Medulla oblongata (tissue), 1 donor: ENCODE data around the gene RSPO1.
"Not testable (repeated sequence)": the region's sequence is repeated elsewhere in the genome, so short reads cannot be mapped to it uniquely, and the experiment has no call there.

Source experiments
- DNase-seq: peaks from one replicate; pipeline ENCODE4 v3.0.0-alpha.2; 2015; ENCODE audit errors: extremely low spot score

Gene RSPO1, protein sequence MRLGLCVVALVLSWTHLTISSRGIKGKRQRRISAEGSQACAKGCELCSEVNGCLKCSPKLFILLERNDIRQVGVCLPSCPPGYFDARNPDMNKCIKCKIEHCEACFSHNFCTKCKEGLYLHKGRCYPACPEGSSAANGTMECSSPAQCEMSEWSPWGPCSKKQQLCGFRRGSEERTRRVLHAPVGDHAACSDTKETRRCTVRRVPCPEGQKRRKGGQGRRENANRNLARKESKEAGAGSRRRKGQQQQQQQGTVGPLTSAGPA

DNA sequence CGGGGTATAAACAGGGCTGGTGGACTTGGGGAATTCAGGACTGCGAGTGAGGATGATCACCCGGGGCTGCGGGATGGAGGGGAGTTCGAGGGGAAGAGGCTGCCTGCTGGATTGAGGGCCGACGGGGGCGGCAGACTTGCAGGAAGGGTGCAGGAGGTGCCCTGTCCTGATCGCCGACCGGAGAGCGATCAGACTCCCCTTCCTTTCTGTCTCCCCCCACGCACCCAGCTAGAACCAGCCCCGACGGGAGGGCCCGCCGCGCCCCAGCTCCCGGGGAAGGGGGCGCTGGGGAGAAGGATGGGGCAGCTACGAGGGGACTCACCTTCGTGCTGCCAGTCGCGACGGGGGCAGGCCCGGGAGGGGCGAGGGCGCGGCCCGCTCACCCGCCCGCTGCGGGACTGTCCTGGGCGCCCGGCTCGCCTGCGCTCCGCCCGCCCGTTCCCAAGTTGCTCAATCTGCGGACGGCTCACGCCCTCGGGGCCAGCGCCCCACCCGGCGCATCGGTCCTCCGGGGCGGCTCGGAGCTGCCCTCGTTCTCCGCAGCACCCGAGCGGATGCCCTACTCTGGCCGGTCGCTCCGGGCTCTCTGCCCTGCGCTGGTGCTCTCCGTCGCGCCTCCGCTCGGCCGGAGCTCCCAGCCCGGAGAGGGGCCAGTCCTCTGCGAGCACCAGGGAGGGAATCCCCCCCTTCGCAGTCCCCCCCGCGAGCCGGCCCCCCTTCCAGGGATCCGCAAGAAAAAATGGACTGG lies at the start of gene RSPO1:
Gene RSPO1, minus strand, starts transcription at position 649 of the 748 bp plus-strand sequence. CDS start 5,231 bp downstream, outside the sequence.
- no peak for DNase-seq

DNA sequence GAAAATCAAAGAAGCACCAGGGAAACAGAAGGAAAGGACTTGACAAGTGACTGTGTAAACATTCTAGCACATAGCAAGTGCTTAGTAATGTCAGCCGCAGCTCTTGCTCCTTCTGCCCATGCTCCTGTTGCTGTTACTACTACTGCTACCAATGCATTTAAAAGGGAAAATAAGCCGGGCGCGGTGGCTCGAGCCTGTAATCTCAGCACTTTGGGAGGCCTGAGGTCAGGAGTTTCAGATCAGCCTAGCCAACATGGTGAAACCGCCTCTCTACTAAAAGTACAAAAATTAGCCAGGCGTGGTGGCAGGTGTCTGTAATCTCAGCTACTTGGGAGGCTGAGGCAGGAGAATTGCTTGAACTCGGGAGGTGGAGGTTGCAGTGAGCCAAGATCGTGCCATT lies 49.5 kb upstream of the RSPO1 start:
- not testable (repeated sequence) for DNase-seq

DNA sequence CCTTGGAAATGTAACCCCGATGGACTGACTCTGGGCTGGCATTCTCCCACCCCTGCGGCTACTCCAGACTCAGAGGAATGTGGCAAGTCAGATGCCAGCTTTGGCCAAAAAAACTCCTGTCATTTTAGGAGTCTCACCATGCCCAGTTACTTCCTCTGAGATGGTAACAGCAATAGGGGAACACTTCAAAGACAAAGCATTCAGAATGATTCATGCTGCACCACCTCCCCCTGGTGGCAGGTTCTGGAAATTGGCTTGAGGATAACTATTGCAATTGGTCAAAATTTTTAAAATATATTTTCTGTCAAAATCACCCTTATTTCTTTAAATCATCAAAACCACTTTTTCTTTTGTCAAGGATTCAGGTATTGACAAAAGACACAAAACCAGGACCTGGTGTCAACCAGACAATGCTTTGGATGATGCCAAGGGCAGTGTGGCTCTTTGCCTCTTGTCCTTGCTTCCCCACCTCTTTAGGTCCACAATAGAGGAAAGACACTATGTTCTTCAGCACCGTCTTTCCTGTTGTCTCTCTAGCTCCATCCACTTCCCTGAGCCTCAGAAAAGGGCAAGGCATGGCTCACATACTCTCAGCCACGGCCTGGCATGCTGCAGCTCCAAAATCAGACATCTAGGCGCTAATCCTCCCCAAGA lies 47.8 kb upstream of the RSPO1 start:
- DNase-seq = peak; percentile 90

DNA sequence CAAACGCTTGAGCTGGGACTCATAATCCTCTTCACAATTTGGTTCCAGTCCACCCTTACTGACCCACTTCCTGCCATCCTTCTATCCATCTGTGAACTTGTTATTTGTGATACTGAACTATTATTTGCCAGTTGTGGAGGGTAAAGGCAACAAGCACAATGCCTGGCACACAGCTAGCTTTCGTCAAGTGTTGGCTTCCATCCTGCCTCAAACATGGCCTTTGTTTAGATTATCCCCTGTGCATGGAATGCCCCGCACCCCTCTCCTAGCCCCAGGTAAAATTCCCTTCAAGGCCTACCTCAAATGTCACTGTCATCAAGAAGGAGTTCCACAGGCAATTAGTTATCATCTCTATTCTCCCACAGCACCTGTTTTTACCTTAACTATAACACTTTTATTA lies 46.2 kb upstream of the RSPO1 start:
- no peak for DNase-seq

DNA sequence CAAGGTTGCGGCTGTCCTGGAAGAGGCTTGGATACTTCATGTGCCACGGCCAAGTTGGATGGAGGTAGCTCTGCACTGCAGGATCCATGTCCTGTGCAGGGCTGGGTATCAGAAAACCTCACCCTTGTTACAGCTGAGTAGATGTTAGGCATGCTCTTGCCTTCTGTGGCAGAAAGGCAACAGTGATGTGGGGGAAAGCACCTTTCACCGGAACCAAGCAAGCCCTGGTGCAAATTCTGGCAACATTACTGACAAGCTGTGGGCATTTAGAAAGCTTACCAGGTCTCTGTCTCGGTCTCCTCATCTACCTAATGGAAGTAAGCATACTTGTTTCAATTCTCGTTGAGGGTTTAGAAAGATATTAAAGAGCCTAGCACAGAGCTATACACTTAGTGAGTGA lies 43.1 kb upstream of the RSPO1 start:
- DNase-seq = no peak

DNA sequence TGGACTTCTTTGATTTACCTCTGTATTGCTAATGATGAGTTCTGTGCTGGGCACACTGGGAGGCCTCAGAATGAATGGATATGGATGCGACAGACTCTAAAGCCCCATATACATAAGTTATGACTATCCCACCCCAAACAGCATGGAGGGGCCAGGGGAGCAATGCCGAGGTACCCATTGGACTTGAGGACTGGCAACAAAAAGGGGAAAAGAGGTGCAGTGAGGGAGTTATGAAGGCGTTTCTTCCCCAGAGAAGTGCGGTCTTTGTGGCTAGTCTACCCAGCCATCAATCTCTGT lies 42.4 kb upstream of the RSPO1 start:
- DNase-seq = no peak

DNA sequence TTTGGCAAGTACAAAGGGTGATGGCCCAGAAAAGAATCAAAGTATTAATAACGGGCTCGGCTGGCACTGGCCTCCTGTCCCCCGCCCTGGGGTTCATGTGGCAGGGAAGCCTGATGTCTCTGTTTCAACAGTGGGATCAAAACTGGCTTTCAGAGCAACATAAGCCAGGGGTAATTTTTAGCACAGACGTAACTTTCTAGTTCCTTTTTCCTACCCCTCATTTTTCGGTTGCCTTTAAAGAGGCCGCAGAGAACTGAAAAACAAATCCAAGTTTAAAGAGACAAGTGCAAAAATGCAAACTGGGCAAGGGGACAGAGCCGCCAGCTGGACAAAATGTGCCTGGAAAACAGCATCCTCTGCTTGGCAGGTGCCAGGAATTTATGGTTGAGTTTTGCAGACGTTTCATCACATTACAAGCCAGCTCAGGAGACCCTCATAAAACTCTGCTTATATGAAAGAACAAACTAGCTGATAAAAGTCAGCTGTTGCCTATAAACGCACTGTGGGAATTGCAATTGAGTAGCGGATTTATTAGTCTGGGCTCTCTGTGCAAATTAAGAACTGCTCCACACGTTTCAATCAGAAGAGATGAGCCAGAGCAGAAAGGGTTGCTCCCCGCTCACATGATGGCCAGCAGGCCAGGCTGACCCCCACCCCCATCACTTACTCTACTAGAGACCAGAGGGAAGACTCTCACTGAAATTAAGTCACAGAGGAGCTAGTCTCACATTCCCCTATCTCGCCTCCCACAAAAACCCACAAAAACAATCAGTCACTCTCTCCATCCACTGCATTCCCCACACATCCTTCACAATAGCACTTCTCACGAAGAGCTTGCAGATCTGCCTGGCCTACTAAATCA lies 41.8 kb upstream of the RSPO1 start:
- DNase-seq = peak; percentile 69

DNA sequence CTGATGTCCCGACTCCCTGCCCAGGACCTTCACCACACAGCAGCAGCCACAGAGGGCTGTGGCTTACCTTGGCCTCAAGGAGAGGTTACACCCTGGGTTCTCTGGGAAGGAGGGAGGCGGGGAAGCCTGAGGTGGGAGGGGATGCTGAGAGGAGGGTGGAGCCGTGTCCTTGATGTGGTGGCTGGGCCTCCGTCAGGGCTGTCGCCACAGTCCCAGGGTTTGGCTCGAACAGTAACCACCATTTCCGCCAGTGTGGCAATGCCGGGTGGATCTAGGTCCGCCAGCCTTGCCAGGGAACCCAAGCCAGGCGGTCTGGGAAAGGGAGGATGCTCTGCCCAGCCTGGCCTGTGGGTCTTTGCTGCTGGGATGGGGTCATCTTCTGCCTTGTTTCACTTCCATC lies 39.2 kb upstream of the RSPO1 start:
- no peak for DNase-seq

DNA sequence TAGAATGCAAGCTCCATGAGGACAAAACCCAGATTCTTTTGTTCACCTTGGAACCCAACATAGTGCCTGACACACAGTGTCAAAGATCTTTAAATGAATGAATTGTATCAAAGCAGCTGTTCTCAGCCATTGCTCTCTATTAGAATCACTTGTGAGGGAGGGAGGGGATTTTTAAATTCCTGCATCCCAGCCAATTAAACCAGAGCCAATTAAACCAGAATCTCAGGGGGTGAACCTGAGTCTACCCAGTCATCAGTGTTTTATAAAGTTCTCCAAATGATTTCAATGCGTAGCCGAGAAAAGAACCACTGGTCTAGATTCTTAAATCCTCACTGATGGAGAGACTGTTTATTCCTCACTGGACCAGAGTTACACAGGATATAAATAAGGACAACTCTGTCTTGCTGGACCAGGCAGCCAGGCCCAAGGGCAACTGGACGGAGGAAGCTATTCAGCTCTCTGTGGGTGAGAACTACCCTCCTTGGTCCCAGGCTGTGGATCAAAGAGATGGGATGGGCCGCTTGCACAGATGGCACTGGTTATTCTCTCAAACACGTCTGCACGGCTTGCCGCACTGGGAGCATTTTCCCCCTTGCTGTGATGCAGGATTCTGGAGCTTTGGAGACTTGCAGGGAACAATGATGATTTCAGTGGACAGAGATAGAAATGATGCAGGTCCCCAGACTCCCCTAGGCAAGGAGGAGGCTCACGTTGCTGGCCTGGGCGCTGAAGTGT lies 37.6 kb upstream of the RSPO1 start:
- DNase-seq = no peak

DNA sequence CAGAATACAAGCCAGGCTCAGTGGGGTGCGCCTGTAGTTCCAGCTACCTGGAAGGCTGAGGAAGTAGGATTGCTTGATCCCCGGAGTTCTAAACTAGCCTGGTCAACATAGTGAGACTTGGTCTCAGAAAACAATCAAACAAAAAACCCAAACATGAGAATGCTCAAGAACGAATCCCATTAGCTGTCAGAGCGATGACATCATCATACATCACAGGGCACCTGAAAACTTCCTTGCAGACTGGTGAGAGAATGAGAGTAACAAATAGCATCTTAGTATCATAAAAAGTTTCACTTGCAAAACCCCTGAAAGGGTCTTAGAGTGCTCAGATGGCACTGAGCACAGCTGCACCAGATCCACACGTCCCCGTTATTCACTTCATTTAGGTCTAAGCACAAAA lies 36.6 kb upstream of the RSPO1 start:
- no peak for DNase-seq

DNA sequence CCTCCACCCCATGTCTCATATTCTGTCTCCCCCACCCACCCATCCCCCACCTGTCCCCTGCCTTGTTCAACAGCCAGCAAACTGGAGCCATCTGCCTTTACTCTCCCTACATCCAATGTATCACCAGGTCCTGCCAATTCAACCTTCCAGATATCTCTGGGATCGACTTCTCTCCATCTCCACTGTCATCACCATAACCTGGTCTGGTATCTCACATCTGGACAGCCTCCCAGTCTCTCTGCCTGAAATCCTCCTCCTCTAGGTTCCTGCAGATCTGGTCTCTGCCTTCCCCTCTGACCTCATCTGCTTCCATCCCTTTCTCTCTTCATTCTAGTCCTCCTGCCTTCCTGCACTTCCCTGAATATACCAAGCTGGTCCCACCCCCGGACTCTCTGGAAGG lies 35.4 kb upstream of the RSPO1 start:
- DNase-seq = no peak

DNA sequence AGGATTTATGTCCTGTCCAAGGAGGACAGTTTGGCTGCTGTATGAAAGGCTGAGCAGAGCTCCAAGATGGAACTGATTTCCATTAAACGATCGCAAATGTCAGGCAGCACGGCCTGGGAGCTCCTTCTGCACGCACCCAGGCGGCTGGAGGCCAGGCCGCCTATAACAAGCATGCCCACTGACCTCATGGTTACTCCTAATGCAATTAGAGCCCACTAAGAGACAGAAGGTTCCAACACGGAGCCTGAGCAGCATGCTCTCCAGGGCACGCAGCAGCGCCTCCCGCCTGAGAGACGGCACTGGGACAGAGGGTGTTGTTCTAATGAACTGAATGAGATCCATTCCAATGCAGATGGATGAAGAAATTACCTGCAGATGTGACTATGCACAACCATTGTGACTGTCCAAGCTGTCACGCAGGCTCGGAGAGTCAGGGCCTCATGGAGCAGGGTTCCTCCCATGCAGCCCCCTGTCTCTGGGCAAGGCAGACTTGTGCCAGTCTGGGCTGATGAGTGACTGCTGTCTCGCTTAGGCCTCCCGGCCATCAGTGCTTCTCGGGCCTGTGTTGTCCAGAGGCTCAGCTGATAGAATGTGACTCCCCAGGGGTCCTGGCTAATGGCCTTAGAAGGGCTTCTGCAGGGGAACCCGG lies 32.5 kb upstream of the RSPO1 start:
- DNase-seq = no peak

DNA sequence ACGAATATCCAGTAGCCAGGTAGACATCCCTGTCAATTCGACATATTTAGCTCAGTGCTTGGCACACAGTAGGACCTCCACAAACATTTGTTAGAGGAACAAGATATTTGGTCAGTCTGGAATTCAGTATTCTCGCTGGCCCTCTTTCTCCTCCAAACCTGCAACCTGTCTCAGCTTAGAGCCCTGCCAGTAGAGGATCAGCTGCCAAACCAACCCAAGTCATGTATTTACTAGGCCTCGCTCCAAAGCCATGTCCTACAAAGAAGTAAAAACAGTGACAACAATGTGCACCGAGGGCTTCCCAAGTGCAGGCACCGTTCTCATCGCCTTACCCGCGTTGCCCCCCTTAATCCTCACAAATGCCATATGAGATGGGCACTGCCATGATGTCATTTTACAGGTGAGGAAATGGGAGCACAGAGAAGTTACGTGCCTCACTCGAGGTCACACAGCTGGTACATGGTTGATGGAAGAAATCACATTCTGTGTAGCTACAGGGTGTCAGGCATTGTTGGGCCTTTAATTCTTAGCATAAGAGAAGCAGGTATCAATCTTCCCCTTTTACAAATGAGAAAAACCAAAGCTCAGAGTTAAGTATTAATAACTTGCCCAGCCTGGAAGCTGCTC lies 31.7 kb upstream of the RSPO1 start:
- DNase-seq = no peak

DNA sequence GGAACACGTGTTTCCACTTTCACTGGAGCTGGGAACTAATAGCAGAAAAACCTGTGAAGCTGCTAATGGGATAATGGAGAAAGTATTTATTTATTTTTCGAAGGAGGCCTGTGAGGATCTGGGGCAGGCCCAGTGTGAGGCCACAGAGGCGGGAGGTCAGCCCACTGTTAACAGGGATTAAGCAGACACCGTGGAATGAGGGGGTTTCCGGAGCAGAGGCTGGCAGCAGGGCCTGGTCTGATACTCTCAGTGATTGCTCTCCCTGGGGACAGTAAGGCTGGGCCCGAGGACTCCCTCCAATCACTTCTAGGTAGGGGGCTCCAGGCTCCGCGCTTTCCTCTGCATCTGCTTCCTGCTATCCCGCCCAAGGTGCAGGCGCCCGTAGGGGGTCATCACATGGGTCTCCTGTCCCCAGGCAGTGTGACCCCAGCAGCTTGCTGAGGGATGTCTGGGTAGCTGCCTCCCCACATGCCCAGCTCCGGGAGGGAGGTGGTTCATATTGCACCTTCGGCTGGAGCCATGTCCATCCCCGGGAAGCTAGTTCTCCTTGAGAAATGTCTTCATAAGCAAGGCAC lies 28.8 kb upstream of the RSPO1 start:
- DNase-seq = no peak

DNA sequence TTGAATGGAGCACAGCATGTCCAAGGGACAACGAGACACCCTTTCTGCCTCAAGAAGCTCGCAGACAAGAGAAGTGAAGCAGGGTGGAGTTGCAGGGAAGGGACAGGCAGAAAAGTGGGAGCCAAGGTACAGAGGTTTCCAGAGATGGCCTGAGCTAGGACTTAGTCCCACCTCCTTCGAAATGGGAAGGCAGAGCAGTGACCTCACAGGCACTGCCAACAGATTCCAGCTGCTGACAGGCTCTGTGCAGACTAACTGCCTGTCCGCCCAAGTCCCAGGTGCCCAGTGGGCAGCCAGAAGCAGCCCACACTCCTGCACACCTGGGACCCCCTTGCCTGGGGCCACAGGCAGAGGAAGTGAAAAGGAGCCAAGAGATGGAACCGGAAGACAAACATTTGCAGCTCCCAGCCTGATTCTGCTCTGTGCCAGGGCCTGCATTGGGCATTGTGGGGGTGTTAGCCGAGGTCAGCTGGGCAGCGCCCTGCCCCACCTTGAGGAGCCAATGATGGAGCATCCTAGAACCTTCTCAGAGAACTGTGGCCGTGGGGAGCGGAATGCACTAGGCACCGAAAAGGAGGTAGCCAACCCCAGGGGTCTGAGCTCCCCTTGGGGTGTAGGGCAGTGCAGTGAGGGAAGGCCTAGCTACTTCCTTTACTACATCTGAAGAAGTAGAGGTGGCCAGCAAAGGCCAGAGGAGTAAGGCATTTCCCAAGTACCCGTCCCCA lies 27.5 kb upstream of the RSPO1 start:
- no peak for DNase-seq

DNA sequence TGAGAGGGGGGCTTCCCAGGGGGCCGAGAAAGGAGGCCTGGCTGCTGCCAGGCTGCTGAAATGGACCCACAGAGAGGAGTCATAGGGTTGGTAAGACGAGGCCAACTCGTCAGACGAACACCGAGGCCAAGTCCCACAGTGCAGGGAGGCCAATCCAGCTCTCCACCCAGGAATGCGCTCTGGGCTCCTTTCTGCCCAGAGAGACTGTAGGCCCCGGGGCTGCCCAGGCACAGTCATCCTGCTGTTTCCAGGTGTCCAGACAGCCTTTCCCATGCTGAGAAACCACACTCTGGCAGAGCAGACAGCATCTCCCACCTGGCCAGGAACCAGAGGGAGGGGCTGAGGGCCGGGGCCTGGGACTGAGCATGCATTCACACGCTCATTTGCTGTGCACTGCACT lies 26.7 kb upstream of the RSPO1 start:
- DNase-seq = no peak

DNA sequence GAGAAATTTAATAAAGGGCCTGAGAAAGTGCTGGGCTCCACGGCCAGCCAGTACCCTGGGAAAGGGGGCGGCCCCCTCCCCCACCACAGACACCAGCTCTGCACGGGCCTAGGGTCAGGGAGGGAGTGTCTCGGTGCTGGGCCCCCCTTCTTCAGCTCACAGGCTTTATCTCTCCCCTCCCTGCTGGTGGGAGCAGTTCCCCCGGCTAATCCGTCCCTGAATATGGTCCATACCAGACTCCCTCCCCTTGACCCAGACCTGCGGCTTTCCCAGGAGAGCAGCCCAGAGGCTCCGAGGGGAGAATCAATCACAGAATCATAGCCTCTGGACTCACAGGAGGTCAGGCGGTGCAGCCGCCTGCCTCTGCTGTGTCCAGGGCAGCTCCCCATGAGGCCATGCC lies 26.0 kb upstream of the RSPO1 start:
- DNase-seq = no peak

DNA sequence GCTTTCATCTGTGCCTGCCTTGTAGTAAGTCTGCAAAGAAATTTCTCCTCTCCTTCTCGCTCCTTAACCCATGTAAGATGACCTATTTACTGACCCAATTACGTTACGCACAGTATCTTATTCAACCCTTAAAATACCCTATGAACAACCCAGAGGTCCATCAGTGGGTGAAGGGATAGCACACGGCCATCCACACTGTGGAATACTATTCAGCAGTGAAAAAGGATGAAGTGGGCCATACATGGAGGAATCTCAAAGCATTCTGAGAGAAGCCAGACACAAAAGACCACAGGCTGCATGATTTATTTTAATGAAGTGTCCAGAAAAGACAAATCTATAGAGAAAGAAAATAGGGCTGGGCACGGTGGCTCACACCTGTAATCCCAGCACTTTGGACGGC lies 23.8 kb upstream of the RSPO1 start:
- no peak for DNase-seq

DNA sequence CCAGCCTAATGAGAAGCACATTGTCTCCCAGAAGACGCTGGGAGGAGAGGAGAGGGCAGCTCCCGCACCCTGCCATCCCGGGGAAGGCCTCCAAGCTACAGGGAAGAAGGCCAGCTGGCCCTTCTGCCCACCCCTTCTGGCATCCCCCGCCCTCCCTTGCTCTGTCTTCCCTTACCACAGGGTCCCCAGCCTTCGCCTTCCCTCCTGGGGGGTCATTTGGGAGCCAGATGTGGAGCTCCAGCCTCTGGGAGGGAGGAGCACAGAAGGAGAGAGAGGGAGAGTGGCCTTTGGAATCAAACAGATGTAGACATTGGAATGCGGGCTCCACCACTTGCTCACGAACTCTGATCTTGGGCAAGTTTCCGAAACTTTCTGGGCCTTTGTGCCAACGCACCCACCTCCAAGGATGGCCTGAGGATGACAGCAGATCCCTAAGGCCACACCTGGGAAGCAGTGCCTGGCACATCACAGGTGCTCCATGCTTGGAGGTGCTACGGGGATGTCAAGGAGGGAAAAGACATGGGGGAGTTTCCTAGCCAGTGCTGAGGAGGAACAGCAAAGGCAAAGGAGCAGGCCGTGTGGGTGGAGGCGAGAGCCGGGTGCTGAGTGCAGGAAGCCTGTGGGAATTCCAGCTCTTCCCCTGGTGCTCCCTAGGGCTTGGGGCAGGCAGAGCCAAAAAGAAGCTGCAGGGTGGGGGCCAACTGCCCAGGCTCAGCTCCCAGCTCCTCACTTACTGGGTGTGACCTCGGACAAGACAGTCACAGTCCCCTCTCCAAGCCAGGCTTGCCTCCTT lies 23.1 kb upstream of the RSPO1 start:
- DNase-seq = no peak
